CD4-positive, alpha-beta T cell treated with Interleukin-10 for 1 hour (primary cell): Measurements from ENCODE around the gene MED27.

ENCODE experiments used
- DNase-seq: peaks from one replicate; pipeline ENCODE4 v3.0.0-alpha.2; 2020

MED27 gene

GRCh38 chr9:131826966-131827525, 252.6 kb downstream of the MED27 start:
- DNase-seq = no peak

- no peak for DNase-seq
Observed at GRCh38 chr9:131826053-131826452, 253.6 kb downstream of the MED27 start.

DNA sequence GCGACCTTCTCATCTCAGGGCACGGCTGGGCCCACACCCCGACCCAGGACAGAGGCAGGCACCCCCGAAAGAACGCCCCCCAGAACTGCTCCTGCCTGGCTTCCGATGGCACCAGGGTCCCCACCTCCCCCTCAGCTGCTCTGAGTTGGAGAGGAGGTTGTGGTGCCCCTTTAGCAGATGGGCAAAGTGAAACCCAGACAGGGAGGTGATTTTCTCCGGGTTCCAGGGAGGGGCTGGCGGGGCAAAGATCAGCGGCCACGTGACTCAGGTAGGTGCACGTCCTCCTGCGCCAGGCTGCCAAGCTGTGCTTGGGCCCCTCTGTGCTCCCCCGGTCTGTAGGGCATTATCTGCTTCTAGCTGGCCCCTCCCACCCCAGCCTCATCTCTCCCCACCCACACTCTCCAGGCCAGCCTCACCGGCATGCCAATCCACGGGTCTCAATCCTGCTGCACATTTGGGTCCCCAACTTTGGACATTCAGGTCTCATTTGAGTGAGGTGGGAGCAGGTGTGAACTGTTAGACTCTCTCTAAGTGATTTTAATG, 254.6 kb downstream of the MED27 start:
- no peak for DNase-seq

GRCh38 chr9:131824155-131824594, 255.5 kb downstream of the MED27 start:
- no peak for DNase-seq

DNA sequence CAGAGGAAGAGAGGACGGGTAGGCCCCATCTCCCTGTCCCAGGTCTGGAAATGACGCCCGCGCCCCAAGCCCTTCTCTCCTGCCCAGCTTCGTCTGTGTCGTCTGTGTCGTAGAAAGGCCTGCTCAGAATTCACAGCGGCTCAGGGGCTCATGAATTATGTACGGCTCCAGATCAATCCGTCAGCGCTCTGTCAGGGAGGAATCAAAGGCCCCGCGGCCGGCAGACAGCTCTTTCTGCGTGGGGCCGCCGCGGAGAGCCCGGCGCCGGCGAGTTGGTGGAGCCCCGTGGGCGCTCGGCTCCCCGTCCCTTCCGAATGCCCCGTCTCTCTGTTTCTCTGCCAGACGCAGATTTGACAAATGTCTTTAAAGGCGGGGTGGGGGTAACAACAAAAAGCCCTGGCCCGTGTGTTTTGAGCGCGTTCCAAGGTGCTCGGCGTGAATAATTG, 255.9 kb downstream of the MED27 start:
- DNase-seq = no peak

GRCh38 chr9:131818089-131818488, 261.6 kb downstream of the MED27 start:
- no peak for DNase-seq

DNA sequence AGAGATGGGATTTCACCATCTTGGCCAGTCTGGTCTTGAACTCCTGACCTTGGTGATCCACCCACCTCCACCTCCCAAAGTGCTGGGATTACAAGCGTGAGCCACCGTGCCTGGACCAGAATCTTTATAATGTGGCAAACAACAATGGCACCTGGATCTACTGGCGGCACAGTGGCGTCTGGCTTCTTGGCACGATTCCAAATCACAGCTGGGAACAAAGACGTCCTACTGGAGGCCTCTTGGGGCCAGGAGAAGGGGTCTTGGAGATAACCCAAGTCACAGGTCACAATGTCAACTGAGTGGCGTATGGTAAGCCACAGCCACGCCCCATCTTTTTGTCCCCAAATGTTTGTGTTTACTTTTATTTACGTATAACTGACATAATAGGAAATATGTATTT, 262.0 kb downstream of the MED27 start:
- no peak for DNase-seq

- DNase-seq = no peak
Observed at GRCh38 chr9:131817073-131817472, 262.6 kb downstream of the MED27 start.

DNA sequence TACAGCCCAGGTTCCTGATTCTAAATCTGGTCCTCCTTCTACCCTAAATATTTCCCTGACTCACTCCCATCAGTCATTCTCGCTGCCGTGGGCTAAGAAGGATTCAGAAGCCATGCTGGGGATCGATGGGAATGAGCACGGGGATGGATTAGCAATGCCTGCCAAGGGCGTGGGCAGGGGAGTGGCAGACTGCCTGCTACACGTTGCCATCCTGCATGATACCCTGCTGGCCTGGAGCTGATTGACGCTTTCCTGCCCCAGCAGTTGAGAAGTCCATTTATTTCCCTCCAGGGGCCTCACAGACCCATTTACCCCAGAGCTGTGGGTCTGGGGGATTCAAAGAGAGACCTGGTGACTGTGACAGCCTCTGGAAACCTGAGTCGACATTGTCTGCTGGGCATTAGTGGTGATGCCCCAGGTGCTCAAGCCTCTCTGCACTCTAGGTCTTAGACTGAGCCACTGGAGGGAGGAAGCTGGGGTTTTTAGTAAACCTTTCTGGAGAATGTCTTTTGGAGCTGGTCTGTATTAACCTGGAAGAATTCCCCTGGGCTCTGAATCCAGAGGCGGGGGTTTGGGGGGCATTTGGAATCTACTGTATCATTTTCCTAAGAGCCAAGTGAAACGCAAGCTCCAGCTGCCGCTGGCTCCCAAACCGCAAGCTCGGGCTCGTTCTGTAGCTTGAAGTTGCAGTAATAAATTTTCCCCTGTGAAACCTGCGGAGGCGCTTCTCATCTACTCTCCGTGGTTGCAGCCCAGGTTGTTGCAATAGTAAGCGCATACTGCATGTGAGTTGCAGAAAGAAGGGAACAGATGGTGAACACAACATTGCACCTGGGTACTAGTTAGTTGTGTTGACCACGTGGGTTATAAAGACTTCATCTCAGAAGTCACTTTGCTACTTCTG, 263.4 kb downstream of the MED27 start:
- no peak for DNase-seq

DNA sequence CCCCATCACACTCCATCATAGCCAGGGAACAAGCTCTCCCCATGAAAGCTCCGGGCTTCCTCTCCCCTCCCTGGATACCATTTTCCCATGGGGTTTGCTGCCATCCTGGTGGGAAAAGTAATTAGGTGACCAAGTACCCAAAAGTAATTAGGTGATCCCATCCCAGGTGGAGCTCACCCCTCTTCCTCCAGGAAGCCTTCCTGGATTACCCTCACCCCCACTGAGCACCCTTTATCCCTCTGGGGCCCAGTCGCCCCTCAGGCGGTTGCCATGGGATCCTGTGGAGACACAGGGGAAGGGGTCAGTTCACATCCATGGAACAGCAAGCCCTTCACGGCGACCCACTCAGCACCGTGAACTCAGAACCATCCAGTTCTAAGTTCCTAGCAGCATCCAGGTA, 265.0 kb downstream of the MED27 start:
- no peak for DNase-seq

GRCh38 chr9:131813116-131813515, 266.6 kb downstream of the MED27 start:
- DNase-seq = no peak

GRCh38 chr9:131812116-131812790, 267.4 kb downstream of the MED27 start:
- DNase-seq = no peak

DNA sequence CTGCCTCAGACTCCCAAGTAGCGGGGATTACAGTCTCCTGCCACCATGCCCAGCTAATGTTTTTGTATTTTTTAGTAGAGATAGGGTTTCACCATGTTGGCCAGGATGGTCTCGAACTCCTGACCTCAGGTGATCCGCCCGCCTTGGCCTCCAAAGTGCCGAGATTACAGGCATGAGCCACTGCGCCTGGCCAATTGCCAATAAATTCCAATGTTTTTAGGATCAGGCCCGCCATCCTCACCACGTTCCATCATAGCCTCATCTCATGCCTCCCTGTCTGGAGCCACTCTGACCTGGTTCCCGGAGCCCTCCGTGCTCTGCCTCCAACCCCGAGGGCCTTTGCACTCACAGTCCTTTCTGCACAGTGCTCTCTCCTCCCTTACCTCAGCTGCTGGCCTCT, 268.3 kb downstream of the MED27 start:
- no peak for DNase-seq

GRCh38 chr9:131810351-131811170, 269.1 kb downstream of the MED27 start:
- no peak for DNase-seq
